HCT116 (cell line): ENCODE results near the gene KIRREL3. TPM values are rescaled to one million over a fixed set of nuclear protein-coding genes. Genes with fewer than 3 reads are reported as not detected.

Source experiments
- ATAC-seq: fragments of 200-7000 bp; cut with Tn5 transposase; 2 replicates; pipeline ENCODE4 v1.9.1; 2020; ENCODE audit warnings: mild to moderate bottlenecking, moderate library complexity
- BruUV-seq: library from RNA; stranded (reverse); fragments of 400-500 nt; replicated peaks from 2 replicates; lab custom pipeline; 2021; lab: Mats Ljungman, UMichigan
- CTCF ChIA-PET: fragments of 300-600 bp; sonication (Branson Sonifier 250); formaldehyde crosslinking; loops from one replicate; lab custom pipeline; 2021; ENCODE audit warnings: antibody characterized with exemption; lab: Charles Lee
- POLR2A ChIA-PET: fragments of 300-600, 350-600 bp; sonication (Branson Sonifier 250); formaldehyde crosslinking; loops from one replicate; lab custom pipeline; 2021; ENCODE audit warnings: antibody characterized with exemption; lab: Charles Lee
- RAD21 ChIA-PET, 2 experiments: fragments of 300-600 bp; sonication (Branson Sonifier 250); formaldehyde crosslinking; loops; one replicate each; lab custom pipeline; 2023; ENCODE audit warnings: low total read pairs in 2 of 2; ENCODE audit not compliant: uncharacterized antibody in 2 of 2, unreplicated experiment in 2 of 2, low non-redundant PET in 1 of 2; lab: Charles Lee
- DNase-seq: peaks from one replicate; pipeline ENCODE4 v3.0.0-alpha.2; 2010; ENCODE audit warnings: low read depth, low spot score
- H2AFZ ChIP-seq: fragments of 200-600 bp; shearing (Covaris generic), sonication (generic); 2 replicates; pipeline ENCODE4 v1.6.1; 2017; ENCODE audit warnings: low read depth, mixed run types, mixed read lengths, antibody characterized with exemption, low read length; ENCODE audit not compliant: poor library complexity, severe bottlenecking
- H3K27ac ChIP-seq: 2 replicates; pipeline ENCODE4 v1.5.1; 2012; ENCODE audit warnings: low read depth, low read length
- H3K27me3 ChIP-seq: fragments of 200-600 bp; sonication (generic); 2 replicates; pipeline ENCODE4 v1.6.1; 2016; ENCODE audit warnings: mixed run types, low read length, mixed read lengths; ENCODE audit not compliant: insufficient read depth
- H3K36me3 ChIP-seq, 2 experiments: fragments of 200-500 bp in 1 of 2; fragments of 200-600 bp in 1 of 2; sonication (Bioruptor generic) in 1 of 2; sonication (generic) in 1 of 2; 2 replicates each; pipeline versions ENCODE4 v1.5.1 to v1.6.1; 2014 to 2016; ENCODE audit warnings: low read length in 2 of 2, inconsistent platforms in 1 of 2, mixed read lengths in 1 of 2, mixed run types in 1 of 2; ENCODE audit not compliant: insufficient read depth in 2 of 2, control insufficient read depth in 1 of 2
- H3K4me1 ChIP-seq, 2 experiments: fragments of 200-600 bp in 1 of 2; sonication (generic) in 1 of 2; 2 replicates each; pipeline versions ENCODE4 v1.5.1 to v1.6.1; 2012 to 2017; ENCODE audit warnings: low read length in 2 of 2, inconsistent platforms in 1 of 2, mild to moderate bottlenecking in 1 of 2, mixed read lengths in 1 of 2, mixed run types in 1 of 2, moderate library complexity in 1 of 2; ENCODE audit not compliant: insufficient read depth in 2 of 2, control insufficient read depth in 1 of 2
- H3K4me2 ChIP-seq: fragments of 200-600 bp; sonication (generic); 2 replicates; pipeline ENCODE4 v1.6.1; 2017; ENCODE audit warnings: mixed run types, low read length, mixed read lengths
- H3K4me3 ChIP-seq, 2 experiments: fragments of 200-600 bp in 1 of 2; sonication (generic) in 1 of 2; replicated peaks in 1 of 2; 2 replicates each; pipeline ENCODE4 v1.5.1; 2011 to 2016; ENCODE audit warnings: low read length in 2 of 2, control low read depth in 1 of 2, low read depth in 1 of 2, mild to moderate bottlenecking in 1 of 2, mixed read lengths in 1 of 2, mixed run types in 1 of 2
- H3K79me2 ChIP-seq: fragments of 200-600 bp; sonication (generic); 2 replicates; pipeline ENCODE4 v1.6.1; 2017; ENCODE audit warnings: mild to moderate bottlenecking, mixed run types, low read length, moderate library complexity, mixed read lengths; ENCODE audit not compliant: insufficient read depth
- H3K9ac ChIP-seq: fragments of 200-600 bp; sonication (generic); 2 replicates; pipeline ENCODE4 v1.6.1; 2016; ENCODE audit warnings: low read length, mixed read lengths
- H3K9me2 ChIP-seq: fragments of 200-600 bp; sonication (generic), shearing (Covaris generic); 2 replicates; pipeline ENCODE4 v1.6.1; 2017; ENCODE audit warnings: mixed run types, mild to moderate bottlenecking, moderate library complexity; ENCODE audit not compliant: insufficient read depth
- H3K9me3 ChIP-seq, 2 experiments: fragments of 200-500 bp in 1 of 2; fragments of 200-600 bp in 1 of 2; sonication (Bioruptor generic) in 1 of 2; sonication (generic) in 1 of 2; 2 replicates each; pipeline ENCODE4 v1.6.1; 2014 to 2017; ENCODE audit warnings: low read length in 2 of 2, mixed read lengths in 2 of 2, inconsistent platforms in 1 of 2, low read depth in 1 of 2, mild to moderate bottlenecking in 1 of 2, mixed run types in 1 of 2, moderate library complexity in 1 of 2; ENCODE audit not compliant: control insufficient read depth in 1 of 2, insufficient read depth in 1 of 2
- H4K20me1 ChIP-seq: fragments of 200-600 bp; sonication (generic), shearing (Covaris generic); 2 replicates; pipeline ENCODE4 v1.6.1; 2017; ENCODE audit warnings: mixed run types, mild to moderate bottlenecking, moderate library complexity; ENCODE audit not compliant: insufficient read depth
- CBX3 ChIP-seq: IDR thresholded peaks from 2 replicates; pipeline ENCODE4 v1.6.1; 2012; ENCODE audit warnings: low read depth
- CEBPB ChIP-seq: IDR thresholded peaks from 2 replicates; pipeline ENCODE4 v1.6.1; 2012; ENCODE audit warnings: low read depth
- ELF1 ChIP-seq: IDR thresholded peaks from 2 replicates; pipeline ENCODE4 v1.6.1; 2012; ENCODE audit warnings: low read depth, borderline replicate concordance
- EZH2 ChIP-seq: fragments of 200-600 bp; sonication (generic); IDR thresholded peaks from 2 replicates; pipeline ENCODE4 v1.6.1; 2017; ENCODE audit warnings: antibody characterized with exemption, mixed run types
- JUND ChIP-seq: IDR thresholded peaks from 2 replicates; pipeline ENCODE4 v1.6.1; 2012
- MAX ChIP-seq: IDR thresholded peaks from 2 replicates; pipeline ENCODE4 v1.6.1; 2012
- POLR2A ChIP-seq: IDR thresholded peaks from 2 replicates; pipeline ENCODE4 v1.7.0; 2011; ENCODE audit warnings: borderline replicate concordance; ENCODE audit not compliant: insufficient read depth, insufficient read length; ENCODE audit errors: extremely low read depth
- POLR2AphosphoS5 ChIP-seq: IDR thresholded peaks from 2 replicates; pipeline ENCODE4 v1.6.1; 2011; ENCODE audit warnings: mild to moderate bottlenecking, low read depth, low read length, moderate library complexity
- RAD21 ChIP-seq: IDR thresholded peaks from 2 replicates; pipeline ENCODE4 v1.6.1; 2012; ENCODE audit warnings: low read depth, mild to moderate bottlenecking
- SRF ChIP-seq: IDR thresholded peaks from 2 replicates; pipeline ENCODE4 v1.6.1; 2012; ENCODE audit warnings: low read depth
- ZFX ChIP-seq: fragments of 450-650 bp; IDR thresholded peaks from 2 replicates; pipeline ENCODE4 v1.6.1; 2017
- intact Hi-C: fragments of 100-400 bp; cut with micrococcal nuclease; formaldehyde crosslinking; loops from 2 replicates; pipeline ENCODE4 v1.10.0; 2022
- total RNA-seq: library from RNA; stranded (reverse); gene quantifications from one replicate; pipeline ENCODE4 v1.2.1, GENCODE V29; 2021; ENCODE audit not compliant: unreplicated experiment
- TF ChIP-seq, protein P1 (sequence below): IDR thresholded peaks from 2 replicates; pipeline ENCODE4 v1.6.1; 2011; ENCODE audit warnings: mild to moderate bottlenecking, low read length, moderate library complexity; ENCODE audit not compliant: insufficient replicate concordance; ENCODE audit errors: extremely low read depth
- TF ChIP-seq, protein P2 (sequence below), 3 experiments: fragments of 200-600 bp in 1 of 3; sonication (generic) in 1 of 3; IDR thresholded peaks in 2 of 3; conservative IDR thresholded peaks in 1 of 3; 2 replicates each; pipeline ENCODE4 v1.5.1; 2012 to 2017; ENCODE audit warnings: low read depth in 2 of 3, low read length in 2 of 3, antibody characterized with exemption in 1 of 3, borderline replicate concordance in 1 of 3, control low read depth in 1 of 3, mild to moderate bottlenecking in 1 of 3, mixed read lengths in 1 of 3, mixed run types in 1 of 3, moderate library complexity in 1 of 3; ENCODE audit not compliant: insufficient read depth in 1 of 3
- TF ChIP-seq, protein P3 (sequence below): IDR thresholded peaks from 2 replicates; pipeline ENCODE4 v1.6.1; 2012

The KIRREL3 gene
- total RNA-seq, 1 experiment from 2014 or later = not detected

- TF ChIP-seq, protein P1, sequence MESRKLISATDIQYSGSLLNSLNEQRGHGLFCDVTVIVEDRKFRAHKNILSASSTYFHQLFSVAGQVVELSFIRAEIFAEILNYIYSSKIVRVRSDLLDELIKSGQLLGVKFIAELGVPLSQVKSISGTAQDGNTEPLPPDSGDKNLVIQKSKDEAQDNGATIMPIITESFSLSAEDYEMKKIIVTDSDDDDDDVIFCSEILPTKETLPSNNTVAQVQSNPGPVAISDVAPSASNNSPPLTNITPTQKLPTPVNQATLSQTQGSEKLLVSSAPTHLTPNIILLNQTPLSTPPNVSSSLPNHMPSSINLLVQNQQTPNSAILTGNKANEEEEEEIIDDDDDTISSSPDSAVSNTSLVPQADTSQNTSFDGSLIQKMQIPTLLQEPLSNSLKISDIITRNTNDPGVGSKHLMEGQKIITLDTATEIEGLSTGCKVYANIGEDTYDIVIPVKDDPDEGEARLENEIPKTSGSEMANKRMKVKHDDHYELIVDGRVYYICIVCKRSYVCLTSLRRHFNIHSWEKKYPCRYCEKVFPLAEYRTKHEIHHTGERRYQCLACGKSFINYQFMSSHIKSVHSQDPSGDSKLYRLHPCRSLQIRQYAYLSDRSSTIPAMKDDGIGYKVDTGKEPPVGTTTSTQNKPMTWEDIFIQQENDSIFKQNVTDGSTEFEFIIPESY = no peak
- no peak for TF ChIP-seq ZFX
These were observed 116.0 kb downstream of the KIRREL3 start (continued) for GRCh38 chr11:126884594-126884993.

DNA sequence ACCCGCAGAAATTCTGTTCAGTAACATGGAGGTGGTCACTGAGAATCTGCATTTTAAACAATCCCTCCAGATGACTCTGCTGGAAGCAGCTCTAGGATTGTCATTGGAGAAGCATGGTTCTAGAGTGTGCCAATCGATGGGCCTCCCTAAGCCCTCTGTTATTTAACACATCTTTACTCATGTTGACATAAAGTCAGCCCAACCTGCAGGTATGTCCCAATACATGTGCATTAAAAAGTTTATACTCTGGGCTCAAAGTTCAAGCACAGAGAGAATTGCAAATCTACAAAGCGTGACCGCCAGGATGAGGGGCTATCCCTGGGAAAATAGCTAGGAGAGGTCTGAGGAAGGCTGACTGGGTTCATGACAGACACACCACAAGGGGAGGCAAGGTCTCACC, 116.4 kb downstream of the KIRREL3 start:
- TF ChIP-seq EZH2 (no peak), ZFX (no peak), CBX3 (no peak), POLR2AphosphoS5 (no peak), ELF1 (no peak), CEBPB (no peak)
- TF ChIP-seq, all 23 proteins: peak for 0
- no peak for DNase-seq

GRCh38 chr11:126880872-126881271, 119.7 kb downstream of the KIRREL3 start:
- H3K79me2 ChIP-seq = no peaks in the 10 kb centered on the region
- H3K4me1 ChIP-seq = no peaks in the 10 kb centered on the region
- H3K4me2 ChIP-seq = no peak overlapping the region
- ChIA-PET CTCF (no interaction called here), RAD21 (no interaction called here), POLR2A (no interaction called here)
- BruUV-seq = no TSS peak
- no peaks in the 10 kb centered on the region for H3K36me3 ChIP-seq
- no peaks in the 10 kb centered on the region for H3K27me3 ChIP-seq
- intact Hi-C loops = no loop called here
- H3K27ac ChIP-seq = no peak overlapping the region
- ATAC-seq (no peak), DNase-seq (no peak)
- no peaks in the 10 kb centered on the region for H3K9me2 ChIP-seq
- no peak overlapping the region for H2AFZ ChIP-seq
- no peaks in the 10 kb centered on the region for H4K20me1 ChIP-seq
- no peaks in the 10 kb centered on the region for H3K9me3 ChIP-seq
- no peak overlapping the region for H3K9ac ChIP-seq
- H3K4me3 ChIP-seq = no peak overlapping the region
- TF ChIP-seq RAD21 (no peak), POLR2AphosphoS5 (no peak), MAX (no peak), SRF (no peak), CBX3 (no peak), POLR2A (no peak), JUND (no peak)
- TF ChIP-seq, protein P2, sequence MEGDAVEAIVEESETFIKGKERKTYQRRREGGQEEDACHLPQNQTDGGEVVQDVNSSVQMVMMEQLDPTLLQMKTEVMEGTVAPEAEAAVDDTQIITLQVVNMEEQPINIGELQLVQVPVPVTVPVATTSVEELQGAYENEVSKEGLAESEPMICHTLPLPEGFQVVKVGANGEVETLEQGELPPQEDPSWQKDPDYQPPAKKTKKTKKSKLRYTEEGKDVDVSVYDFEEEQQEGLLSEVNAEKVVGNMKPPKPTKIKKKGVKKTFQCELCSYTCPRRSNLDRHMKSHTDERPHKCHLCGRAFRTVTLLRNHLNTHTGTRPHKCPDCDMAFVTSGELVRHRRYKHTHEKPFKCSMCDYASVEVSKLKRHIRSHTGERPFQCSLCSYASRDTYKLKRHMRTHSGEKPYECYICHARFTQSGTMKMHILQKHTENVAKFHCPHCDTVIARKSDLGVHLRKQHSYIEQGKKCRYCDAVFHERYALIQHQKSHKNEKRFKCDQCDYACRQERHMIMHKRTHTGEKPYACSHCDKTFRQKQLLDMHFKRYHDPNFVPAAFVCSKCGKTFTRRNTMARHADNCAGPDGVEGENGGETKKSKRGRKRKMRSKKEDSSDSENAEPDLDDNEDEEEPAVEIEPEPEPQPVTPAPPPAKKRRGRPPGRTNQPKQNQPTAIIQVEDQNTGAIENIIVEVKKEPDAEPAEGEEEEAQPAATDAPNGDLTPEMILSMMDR (IDR thresholded peaks at IDR 0.05 in 2 of 3, conservative IDR thresholded peaks at IDR 0.05 in 1 of 3; ENCODE audit: borderline replicate concordance in 1 of 3, insufficient read depth in 1 of 3, low read depth in 2 of 3, low read length in 2 of 3) = no peak
- TF ChIP-seq, protein P3, sequence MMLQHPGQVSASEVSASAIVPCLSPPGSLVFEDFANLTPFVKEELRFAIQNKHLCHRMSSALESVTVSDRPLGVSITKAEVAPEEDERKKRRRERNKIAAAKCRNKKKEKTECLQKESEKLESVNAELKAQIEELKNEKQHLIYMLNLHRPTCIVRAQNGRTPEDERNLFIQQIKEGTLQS = no peak

More for the DNA sequence above, 116.4 kb downstream of the KIRREL3 start:
- Histone ChIP-seq H3K4me2 (no peak overlapping the region), H3K9ac (no peak overlapping the region), H4K20me1 (no peaks in the 10 kb centered on the region), H3K79me2 (no peaks in the 10 kb centered on the region), H3K36me3 (no peaks in the 10 kb centered on the region), H3K9me3 (no peaks in the 10 kb centered on the region), H2AFZ (no peak overlapping the region), H3K27me3 (no peaks in the 10 kb centered on the region), H3K27ac (no peak overlapping the region), H3K4me1 (no peaks in the 10 kb centered on the region), H3K9me2 (no peaks in the 10 kb centered on the region), H3K4me3 (no peak overlapping the region)
- ATAC-seq = no peak
- intact Hi-C loops = no loop called here
- POLR2A ChIA-PET = no interaction called here
- CTCF ChIA-PET = no interaction called here
- BruUV-seq = no TSS peak
- RAD21 ChIA-PET = no interaction called here
